GM12891 (cell line): ENCODE data around the gene PHF2.

Experiments used
- POLR2A ChIP-seq: IDR thresholded peaks from 2 replicates; pipeline ENCODE4 v1.6.1; 2011; ENCODE audit warnings: low read depth, low read length, control low read depth
- POLR2AphosphoS5 ChIP-seq: IDR thresholded peaks from 2 replicates; pipeline ENCODE4 v1.6.1; 2011; ENCODE audit warnings: low read depth, low read length, control low read depth
- POU2F2 ChIP-seq: IDR thresholded peaks from 2 replicates; pipeline ENCODE4 v1.6.1; 2011; ENCODE audit warnings: low read depth, mild to moderate bottlenecking, control low read depth, low read length, moderate library complexity
- SPI1 ChIP-seq: IDR thresholded peaks from 2 replicates; pipeline ENCODE4 v1.6.1; 2011; ENCODE audit warnings: low read depth, low read length, control low read depth
- TAF1 ChIP-seq: IDR thresholded peaks from 2 replicates; pipeline ENCODE4 v1.6.1; 2011; ENCODE audit warnings: low read depth, low read length, control low read depth

DNA sequence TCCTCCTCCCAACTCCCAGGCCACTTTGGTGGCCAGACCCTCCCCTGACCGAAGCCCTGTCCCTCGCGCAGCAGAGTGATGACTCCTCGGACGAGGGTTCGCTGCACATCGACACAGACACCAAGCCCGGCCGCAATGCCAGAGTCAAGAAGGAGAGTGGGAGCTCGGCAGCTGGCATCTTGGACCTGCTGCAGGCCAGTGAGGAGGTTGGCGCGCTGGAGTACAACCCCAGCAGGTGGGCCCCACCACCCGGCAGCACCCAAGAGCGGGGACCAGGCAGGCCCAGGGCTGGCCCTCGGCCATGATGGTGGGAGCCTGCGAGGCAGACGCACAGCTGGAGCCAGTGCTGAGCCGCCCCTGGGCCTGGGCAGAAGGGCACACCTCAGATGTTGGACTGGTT is 90.6 kb downstream of the PHF2 start:
- no peak for TF ChIP-seq POLR2A
- TF ChIP-seq POLR2AphosphoS5, result no peak
- TF ChIP-seq TAF1, result no peak
- TF ChIP-seq SPI1, result no peak
- TF ChIP-seq POU2F2, result no peak
